KG1 (cell line): ENCODE data around the gene SELPLG.
"Not testable (repeated sequence)": the region's sequence is repeated elsewhere in the genome, so short reads cannot be mapped to it uniquely, and the experiment has no call there.

ENCODE experiments used
- DNase-seq: peaks from one replicate; lab custom pipeline; 2025; lab: John Stamatoyannopoulos, UW

The SELPLG gene

GRCh38 chr12:108633534-108634248 lies at the start of gene SELPLG:
Gene SELPLG (minus strand): TSS chr12:108633894. CDS start chr12:108624307, 9,587 bp downstream.
- DNase-seq, result peak; percentile 56

GRCh38 chr12:108681317-108681716 lies 47.6 kb upstream of the SELPLG start:
- no peak for DNase-seq

- DNase-seq, result no peak
Measured at GRCh38 chr12:108679106-108679681, 45.5 kb upstream of the SELPLG start.

- DNase-seq, result no peak
Measured at GRCh38 chr12:108678104-108678730, 44.5 kb upstream of the SELPLG start.

- no peak for DNase-seq
Measured at GRCh38 chr12:108677381-108677780, 43.7 kb upstream of the SELPLG start.

GRCh38 chr12:108676707-108677106 lies 43.0 kb upstream of the SELPLG start:
- DNase-seq, result no peak

GRCh38 chr12:108675792-108676191 lies 42.1 kb upstream of the SELPLG start:
- no peak for DNase-seq

GRCh38 chr12:108672054-108672453 lies 38.4 kb upstream of the SELPLG start:
- no peak for DNase-seq

- DNase-seq, result no peak
Measured at GRCh38 chr12:108671110-108671509, 37.4 kb upstream of the SELPLG start.

GRCh38 chr12:108670066-108670631 lies 36.5 kb upstream of the SELPLG start:
- no peak for DNase-seq

GRCh38 chr12:108668542-108668941 lies 34.8 kb upstream of the SELPLG start:
- no peak for DNase-seq

- no peak for DNase-seq
Measured at GRCh38 chr12:108668063-108668462, 34.4 kb upstream of the SELPLG start.

- DNase-seq, result no peak
Measured at GRCh38 chr12:108667349-108667748, 33.7 kb upstream of the SELPLG start.

- DNase-seq, result no peak
Measured at GRCh38 chr12:108666401-108666881, 32.7 kb upstream of the SELPLG start.

- DNase-seq, result no peak
Measured at GRCh38 chr12:108665608-108666202, 32.0 kb upstream of the SELPLG start.

GRCh38 chr12:108664338-108665258 lies 30.9 kb upstream of the SELPLG start:
- DNase-seq, result peak; percentile 83

GRCh38 chr12:108663324-108664015 lies 29.8 kb upstream of the SELPLG start:
- DNase-seq, result no peak

- not testable (repeated sequence) for DNase-seq
Measured at GRCh38 chr12:108658115-108658514, 24.4 kb upstream of the SELPLG start.

GRCh38 chr12:108657130-108657745 lies 23.5 kb upstream of the SELPLG start:
- no peak for DNase-seq

- not testable (repeated sequence) for DNase-seq
Measured at GRCh38 chr12:108656247-108656646, 22.6 kb upstream of the SELPLG start.
